Activated CD4-positive, alpha-beta T cell treated with anti-CD3 and anti-CD28 coated beads, Interleukin-2, Interleukin-4, amounts not matched to agents 100 ng/mL and 50 ng/mL, durations not matched to agents 16 hours and 8 hours (primary cell): ENCODE measurements around the gene CMTM6.
"Not testable (repeated sequence)": the region's sequence is repeated elsewhere in the genome, so short reads cannot be mapped to it uniquely, and the experiment has no call there.

ENCODE experiments used
- DNase-seq: peaks from one replicate; pipeline ENCODE4 v3.0.0-alpha.2; 2020; ENCODE audit warnings: low spot score

The CMTM6 gene

DNA sequence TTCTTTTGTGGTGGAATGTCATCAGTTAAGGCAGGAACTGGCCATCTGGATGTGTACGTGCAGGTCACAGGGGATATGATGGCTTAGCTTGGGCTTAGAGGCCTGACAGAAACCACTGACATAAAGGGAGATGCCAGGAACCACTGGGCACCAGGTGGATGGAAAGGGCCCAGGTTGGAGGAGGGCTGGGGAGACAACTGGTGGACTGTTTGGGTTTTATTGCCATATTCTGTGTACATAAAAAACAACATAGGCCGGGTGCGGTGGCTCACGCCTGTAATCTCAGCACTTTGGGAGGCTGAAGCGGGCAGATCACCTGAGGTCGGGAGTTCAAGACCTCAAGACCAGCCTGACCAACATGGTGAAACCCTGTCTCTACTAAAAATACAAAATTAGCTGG is 35.8 kb downstream of the CMTM6 start:
- DNase-seq: not testable (repeated sequence)

DNA sequence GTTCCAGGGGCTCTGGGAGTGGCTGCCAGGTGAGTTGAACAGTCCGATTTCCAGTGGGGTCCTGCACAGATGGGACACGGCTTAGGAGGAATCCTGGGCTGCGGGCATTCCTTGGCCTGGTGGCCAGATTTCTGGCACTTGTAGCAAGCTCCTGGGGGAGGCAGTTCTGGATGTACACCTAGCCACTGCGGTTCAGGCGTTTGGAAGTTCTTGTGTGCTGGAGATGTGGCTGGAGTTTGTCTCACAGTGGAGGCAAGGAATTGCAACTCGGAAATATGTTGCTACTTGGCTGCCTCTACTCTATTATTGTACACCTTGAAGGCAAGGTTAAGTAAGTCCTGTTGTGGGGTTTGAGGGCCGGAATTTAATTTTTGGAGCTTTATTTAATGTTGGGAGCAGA is 37.9 kb downstream of the CMTM6 start:
- not testable (repeated sequence) for DNase-seq

DNA sequence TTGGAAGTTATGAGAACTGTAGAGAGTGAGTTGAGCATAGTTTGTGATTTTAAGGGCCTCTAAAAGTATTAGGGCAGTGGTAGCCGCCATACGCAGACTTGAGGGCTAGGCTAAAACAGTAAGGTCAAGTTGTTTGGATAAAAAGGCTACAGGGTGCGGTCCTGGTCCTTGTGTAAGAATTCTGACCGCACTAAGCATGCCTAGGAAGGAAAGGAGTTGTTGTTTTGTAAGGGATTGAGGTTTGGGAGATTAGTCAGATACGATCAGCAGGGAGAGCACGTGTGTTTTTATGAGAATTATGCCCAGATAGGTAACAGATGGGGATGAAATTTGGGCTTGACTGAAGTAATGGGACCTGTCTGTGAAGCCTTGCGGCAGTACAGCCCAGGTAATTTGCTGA is 39.2 kb downstream of the CMTM6 start:
- DNase-seq: not testable (repeated sequence)

DNA sequence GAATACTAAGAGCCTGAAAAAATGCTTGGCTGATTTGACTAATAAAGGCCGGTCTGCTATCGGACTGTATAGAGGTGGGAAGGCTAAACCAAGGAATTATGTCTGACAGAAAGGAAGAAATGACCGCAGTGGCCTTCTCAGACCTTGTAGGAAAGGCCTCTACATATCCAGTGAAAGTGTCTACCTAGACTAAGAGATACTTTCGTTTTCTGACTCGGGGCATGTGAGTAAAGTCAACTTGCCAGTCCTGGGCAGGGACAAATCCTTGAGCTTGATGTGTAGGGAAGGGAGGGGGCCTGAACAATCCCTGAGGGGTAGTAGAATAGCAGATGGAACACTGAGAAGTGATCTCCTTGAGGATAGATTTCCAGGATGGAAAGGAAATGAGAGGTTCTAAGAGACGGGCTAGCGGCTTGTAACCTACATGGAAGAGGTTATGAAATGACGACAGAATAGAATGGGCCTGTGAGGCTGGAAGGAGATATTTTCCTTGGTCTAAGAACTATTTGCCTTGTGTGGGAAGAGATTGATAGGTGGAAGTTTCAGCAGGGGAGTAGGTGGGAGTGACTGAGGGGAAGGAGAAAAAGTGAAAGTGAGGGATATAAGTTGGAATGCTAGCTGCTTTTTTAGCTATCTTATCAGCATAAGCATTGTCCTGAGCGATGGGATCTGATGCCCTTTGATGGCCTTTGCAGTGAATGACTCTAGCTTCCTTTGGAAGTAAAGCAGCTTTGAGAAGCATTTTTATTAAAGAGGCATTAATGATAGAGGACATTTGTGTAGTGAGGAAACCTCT is 40.3 kb downstream of the CMTM6 start:
- peak; percentile 36 for DNase-seq

DNA sequence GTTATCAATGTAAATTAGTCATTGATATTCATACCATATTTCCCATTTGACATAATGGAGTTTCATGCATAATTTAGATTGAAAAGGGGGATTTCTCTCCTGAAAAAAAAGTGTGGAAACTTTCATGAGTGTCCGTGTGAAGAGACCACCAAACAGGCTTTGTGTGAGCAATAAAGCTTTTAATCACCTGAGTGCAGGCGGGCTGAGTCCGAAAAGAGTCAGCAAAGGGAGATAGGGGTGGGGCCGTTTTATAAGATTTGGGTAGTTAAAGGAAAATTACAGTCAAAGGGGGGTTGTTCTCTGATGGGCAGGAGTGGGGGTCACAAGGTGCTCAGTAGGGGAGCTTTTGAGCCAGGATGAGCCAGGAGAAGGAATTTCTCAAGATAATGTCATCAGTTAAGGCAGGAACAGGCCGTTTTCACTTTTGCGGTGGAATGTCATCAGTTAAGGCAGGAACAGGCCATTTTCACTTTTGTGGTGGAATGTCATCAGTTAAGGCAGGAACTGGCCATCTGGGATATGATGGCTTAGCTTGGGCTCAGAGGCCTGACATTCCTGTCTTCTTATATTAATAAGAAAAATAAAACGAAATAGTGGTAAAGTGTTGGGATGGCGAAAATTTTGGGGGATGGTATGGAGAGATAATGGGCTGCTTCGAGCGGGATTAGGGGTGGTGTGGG is 41.7 kb downstream of the CMTM6 start:
- DNase-seq: not testable (repeated sequence)

DNA sequence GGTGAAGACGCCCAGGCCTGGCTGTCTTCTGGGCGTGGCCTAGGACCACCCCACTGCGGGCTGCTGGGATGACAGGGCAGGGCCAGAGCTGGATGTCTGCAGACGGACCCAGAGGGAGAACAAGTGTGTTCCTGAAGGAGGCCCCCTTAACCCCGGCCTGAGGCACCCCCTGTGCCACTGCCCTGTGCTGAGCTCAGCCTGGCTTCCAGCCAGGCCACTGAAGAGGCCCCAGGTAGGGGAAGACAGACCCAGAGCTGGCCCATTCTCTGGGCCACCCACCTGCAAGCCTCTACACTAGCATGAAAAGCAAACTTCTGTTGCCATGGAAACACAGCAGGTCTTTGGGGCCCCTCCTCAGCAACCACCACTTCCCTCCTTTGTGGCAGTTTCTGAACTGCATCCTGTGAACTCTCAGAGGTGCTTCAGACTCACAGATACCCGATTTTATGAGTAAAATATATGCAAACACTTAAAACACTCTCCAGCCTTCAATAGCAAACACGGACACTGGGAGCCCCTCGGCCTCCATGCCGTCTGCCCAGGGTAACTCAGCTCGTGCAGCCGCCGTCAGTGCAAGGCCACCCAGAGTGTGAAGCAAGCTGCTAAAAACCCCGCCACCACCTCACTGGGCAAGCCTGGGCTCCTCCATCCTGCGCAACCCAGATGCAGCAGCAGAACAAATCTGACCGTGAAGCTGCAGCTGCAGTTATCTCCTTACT is 42.5 kb downstream of the CMTM6 start:
- DNase-seq: peak; percentile 86

DNA sequence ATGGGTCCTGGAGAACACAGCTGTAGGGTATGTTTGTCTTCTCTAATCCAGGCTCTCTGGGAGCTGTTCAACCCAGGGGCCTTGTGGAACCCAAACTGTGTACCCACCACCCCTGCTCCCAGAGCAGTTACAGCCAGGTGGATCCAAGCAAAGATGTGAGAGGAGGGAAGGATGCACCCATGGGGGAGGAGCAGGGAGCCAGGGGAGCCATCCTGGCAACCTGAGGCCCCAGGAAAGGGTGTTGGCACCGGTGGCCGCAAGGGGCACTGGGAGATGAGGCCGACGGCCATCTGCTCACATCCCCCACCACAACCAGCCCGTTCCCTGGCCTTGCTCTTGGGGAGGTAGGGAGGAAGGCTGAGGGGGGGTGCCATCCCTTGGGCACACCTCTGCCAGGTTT is 43.2 kb downstream of the CMTM6 start:
- DNase-seq: no peak

DNA sequence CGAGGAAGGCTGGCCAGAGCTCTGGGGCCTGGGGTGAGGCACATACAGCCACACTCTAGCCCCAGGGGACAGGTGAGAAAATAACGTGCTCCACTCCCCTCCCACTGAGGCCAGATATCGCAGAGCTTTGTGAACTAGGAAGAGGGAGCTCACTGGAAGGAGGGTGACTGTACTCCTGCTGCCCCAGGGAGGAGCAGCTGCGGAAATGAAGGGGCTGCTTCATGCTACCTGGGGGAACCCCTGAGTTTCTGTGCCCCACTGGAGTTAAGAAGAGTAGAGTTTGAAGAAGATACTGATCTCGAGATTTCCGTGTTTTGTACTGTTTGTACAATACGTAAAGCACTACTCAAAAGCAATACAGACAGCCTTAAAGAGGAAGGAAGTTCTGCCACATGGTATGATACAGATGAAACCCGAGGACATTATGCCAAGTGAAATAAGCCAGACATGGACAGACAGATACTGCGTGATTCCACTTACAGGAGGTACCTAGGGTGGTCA is 44.6 kb downstream of the CMTM6 start:
- peak; percentile 40 for DNase-seq

DNA sequence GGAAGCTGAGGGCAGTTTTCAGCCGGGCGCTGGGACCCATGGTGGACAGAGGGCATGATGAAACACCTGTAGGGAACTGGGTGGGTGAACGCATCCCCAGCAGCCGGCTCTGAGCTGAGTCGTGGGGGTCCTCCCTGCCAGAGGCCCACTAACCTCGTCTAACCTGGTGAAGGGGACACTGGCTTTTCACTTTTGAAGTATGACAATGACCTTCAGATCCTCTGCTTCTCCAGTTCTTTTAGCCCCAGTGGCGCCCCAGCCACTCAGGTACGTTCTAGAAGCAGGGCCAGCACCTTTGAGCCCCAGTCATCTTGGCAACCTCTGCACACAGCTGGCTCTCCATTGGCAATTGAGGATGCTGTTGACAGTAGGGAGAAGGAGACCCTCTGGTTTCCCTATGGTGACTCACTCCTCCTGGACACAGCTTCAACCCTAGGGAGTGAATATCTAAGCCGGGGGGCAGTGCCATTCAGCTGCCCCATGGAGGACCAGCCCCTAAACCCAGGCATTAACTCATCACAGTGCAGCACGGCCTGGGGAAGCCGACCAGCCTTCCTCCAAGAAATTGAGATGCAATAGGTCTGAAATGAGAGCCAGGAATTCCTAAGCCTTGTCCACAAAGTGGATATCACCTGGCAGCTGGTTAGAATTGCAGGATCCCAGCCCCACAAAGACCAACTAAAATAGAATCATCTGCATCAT is 46.1 kb downstream of the CMTM6 start:
- no peak for DNase-seq

DNA sequence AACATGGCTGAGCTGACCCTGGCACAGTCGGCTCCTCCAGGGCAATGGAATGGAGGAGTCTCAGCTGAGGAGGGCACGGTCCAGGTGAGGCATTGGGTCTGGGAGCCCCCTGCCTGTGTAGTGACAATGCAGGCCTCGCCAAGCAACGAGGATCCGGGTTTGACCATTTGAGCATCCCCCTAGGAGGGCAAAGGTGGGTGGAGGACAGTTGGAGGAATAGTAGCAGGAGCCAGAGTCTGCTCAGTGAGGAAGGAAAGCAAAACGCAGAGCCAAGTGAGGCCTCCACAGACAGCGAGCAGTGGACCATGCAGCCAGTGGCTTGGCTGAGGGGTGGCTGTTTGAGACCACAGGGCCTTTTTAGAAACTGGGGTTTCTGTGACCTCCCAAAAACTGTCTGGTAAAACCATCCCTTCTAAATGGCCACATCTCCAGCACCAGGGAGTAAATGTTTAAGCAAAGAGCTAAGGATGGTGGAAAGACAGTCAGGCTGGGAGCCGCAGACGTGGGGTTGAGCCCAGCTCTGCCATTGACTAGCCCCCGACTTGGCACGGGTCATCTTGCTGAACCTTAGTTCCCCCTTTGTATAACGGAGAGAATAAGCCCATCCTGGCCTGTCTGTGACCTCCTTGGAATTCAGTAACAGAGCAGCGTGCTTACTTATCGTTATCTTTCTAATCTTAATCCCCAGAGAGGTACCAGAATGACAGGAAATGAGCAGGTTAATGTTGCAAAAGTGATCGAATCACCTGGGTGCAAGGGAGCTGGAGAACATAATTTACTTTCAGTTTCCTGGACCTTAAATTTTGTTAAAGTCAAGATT is 46.8 kb downstream of the CMTM6 start:
- no peak for DNase-seq

DNA sequence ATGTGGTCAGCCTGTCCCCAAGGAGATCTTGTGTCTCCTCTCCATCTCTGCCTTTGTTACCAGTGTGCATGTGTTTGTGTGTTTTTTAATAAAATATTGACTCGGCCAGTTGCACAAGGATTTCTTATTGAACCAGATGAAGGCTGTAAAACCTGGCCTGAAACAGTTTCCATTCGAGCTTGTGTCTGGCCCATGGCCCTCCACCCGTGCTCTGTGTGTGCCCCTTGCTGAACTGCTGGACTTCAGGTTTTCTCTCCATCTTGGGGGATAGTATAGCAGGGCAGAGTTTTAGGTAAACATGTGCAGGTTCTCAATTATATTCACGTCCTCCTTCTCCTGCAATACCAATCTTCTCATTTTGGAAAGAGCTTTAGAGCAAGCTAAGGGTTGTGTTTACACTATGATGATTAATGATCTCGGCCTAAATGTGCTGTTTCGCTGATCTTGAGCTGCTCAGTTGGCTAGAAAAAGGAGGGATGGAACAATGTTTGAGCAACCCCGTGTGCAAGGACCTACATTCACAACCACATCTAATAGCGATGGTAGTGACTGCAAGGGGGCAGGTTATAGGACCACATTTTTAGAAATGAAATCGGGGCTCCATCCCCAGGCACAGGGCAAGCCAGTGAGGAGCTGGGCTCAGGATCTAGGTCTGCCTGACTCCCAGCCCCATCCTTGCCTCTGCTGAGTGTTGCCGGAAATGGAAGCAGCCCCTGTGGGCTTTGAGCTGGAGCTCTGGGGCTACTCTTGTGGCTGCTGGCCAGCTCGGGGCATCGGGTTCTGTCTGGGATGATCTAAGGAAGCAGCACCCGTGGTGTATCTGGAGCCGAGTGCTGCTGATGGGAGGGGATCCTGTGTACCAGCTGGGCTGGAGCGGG is 47.7 kb downstream of the CMTM6 start:
- DNase-seq: no peak

DNA sequence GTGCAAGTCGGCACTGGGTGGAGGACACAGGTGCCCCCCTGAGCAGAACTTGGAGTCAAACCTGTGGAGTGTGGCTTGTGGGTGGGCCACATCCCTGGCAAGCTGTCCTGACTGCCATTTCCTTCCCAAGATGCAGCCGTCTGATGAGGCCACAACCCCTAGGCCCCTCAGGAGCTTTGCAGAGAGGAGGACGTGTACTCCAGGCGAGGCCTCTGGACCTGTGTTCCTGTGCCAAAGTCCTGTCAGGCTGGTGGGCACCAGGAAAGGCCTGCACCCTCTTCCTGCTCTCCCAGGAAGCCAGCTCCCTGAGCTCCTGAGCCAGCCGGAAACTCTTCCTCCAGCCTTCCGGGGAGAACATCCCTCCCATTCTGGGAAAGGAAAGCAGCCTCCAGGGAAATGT is 48.5 kb downstream of the CMTM6 start:
- no peak for DNase-seq

DNA sequence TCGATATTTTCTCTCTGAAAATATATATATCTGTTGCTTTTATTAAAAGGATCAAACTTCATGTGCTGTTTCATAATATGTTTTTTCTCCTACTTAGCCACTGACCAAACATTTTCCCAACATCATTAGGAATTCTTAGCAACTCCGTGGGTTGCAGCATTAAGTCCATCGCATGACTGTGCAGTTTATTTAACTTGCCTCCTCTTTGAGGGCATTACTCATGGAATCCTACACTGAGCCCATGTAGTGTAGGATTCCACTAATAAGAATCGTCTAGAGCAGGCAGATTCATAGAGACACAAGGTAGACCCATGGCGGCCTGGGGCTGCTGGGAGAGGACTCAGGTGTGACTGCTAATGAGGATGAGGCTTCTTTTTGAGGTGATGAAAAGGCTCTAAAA is 49.3 kb downstream of the CMTM6 start:
- no peak for DNase-seq

DNA sequence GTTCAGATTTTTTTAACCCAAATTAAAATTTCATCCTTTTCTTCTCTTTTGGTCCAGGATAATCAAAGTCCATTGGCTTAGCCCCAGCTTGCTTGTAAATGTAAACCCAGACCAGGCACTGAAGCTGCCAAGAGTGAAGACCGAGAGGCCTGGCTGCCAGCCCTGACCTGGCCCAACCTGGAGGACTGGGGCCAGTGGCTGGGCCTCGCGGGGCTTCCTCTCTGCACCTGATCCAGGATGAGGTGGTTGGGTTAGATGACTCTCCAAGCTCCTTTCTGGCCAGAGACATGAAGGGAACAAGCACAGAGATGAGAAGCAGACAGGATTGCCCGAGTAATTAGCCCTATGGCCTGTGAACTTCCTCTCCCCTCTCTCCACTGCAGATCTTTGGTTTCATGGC is 50.6 kb downstream of the CMTM6 start:
- DNase-seq: no peak

DNA sequence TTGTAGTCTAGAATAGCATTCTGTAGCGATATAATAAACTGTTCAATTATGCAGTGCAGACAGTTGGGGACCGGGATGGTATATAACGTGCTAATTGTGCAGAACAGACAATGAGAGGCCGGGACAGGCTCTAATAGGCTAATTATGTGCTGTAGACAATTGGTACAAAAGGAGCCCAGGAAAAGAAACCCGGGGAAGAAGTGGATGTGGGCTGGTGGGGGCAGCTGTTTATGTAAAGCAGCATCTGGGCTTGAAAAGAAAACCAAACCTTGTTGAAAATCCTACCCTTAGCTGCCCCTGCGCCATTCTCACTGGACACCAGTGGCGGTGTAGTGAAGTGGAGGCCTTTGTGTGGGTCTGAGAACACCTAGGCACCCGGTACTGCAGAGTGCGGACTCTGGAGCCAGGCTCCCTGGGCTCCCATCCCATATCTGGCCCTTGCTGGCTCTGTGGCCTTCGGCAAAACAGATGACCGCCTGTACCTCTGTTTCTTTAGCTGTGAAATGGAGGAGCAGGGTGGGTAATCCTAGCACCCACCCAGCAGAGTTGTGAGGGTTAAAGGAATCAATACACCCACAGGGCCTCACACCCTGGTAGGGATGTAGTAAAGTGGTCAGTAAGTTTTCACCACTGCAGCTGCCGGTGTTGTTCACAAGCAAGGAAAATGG is 51.5 kb downstream of the CMTM6 start:
- no peak for DNase-seq

DNA sequence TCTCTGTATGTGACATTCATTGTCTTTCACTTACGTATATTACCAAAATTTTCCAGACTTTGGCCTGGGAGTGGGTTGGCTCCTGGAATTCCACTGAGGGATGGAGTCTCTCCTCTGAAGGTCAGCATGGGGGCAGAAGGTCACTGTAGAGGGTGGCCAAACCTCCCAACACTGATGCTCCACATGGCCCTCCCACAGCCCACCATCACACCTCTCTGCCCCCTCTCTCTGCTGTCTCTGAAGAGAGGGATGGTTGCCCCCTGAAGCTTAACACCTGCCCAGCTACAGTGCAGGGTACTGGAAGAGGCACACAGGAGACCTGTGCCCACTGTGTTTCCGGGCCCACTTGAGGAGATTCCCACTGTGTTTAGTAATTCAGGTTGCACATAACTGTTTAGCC is 52.2 kb downstream of the CMTM6 start:
- no peak for DNase-seq

DNA sequence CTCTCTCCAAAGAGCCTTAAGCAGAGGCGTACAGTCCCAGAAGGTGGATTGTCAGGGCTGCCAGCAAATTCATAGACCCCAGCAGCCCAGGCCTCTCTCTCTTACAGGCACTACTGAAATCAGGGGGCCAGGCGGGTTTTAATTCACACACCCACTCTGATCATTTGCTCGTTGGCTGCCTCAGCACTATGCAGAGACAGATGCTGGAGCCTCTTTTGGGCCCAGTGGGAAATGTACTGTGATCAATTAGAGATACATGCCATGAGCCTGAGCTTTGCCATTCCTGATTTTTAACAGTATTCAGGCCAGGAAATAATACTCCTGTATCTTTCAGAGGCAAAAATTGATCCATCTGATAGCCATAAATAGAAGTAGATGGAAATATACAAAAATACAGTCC is 53.0 kb downstream of the CMTM6 start:
- no peak for DNase-seq

DNA sequence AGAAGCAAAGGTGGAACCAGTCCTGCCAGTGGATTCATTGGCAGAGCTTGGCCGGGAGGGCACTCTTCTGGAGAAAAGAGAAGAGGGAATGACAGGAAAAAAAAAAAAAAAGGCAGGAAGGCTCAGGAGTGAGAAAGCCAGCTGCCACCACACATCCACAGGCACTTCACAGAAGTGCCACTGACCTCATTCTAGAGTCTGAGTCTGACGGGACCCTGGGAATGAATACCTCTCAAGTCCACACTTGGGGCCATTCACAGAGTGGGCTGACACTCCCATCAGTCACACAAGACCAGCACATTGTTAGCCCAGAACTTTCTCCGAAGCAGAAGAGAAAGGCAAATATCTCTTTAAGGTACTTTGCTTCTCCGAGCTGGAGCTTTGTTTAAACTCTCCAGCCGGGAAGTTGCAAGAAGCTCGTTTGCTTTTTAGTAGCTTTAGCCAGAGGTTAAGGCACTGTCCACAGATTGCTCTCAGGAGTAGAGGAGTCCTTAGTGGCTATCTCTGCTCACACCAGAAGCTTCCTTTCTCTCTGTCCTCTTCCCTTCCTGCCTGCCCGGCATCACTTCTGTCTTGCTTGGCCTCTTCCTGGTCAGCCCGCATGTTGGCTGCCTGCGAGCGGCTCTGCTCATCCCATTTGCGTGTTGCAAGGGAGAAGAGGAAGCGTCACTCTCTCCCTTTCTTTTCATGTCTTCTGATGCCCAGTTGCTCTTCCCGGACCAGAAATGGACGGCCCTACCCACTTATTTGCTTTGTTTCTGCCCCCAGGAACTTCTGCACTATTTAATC is 53.8 kb downstream of the CMTM6 start:
- DNase-seq: no peak

DNA sequence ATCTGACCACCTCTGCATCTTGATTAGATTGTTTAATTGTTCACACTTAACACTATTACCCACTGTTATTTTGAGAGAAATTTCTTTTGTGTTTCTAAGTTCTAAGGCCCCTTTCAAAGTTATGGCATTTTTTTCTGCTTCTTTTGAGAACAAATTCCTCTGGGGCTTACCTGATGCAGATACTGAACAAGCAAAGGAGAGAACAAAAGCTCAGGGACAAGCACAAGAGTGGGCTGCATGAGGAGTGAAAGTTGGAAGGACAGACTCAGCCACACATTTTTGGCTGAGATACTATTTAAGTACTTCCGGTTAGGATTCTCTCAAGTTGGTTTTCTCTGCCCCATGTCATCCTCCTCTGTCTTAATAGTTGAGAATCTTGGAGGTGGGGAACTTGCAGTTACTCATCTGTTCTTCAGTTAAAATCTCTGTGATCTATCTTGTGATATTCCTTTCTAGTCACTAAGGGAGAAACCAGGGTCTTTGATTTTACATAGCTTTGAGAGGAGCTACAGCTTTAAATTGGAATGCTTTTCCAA is 54.7 kb downstream of the CMTM6 start:
- no peak for DNase-seq
